Panc1 (cell line): ENCODE results near the gene GABRG3. TPM values are rescaled to one million over a fixed set of nuclear protein-coding genes. Genes with fewer than 3 reads are reported as not detected.

Experiments used
- ATAC-seq: fragments of 200-7000 bp; cut with Tn5 transposase; 2 replicates; pipeline ENCODE4 v1.9.1; 2020; ENCODE audit warnings: mild to moderate bottlenecking, moderate library complexity
- BruUV-seq: library from RNA; stranded (reverse); fragments of 400-500 nt; replicated peaks from 2 replicates; lab custom pipeline; 2021; lab: Mats Ljungman, UMichigan
- CTCF ChIA-PET: fragments of 300-600 bp; sonication (Branson Sonifier 250); formaldehyde crosslinking; loops from one replicate; lab custom pipeline; 2022; ENCODE audit warnings: antibody characterized with exemption; lab: Charles Lee
- POLR2A ChIA-PET: fragments of 300-600 bp; sonication (Branson Sonifier 250); formaldehyde crosslinking; loops from one replicate; lab custom pipeline; 2022; ENCODE audit warnings: antibody characterized with exemption; lab: Charles Lee
- DNase-seq: peaks from one replicate; pipeline ENCODE4 v3.0.0-alpha.2; 2010; ENCODE audit warnings: low read depth, low spot score
- H3K27ac ChIP-seq: 2 replicates; pipeline ENCODE4 v1.5.1; 2011; ENCODE audit warnings: mild to moderate bottlenecking, low read length, inconsistent platforms
- H3K27me3 ChIP-seq: fragments of 200-500 bp; sonication (Bioruptor generic); 2 replicates; pipeline ENCODE4 v1.6.0; 2014; ENCODE audit warnings: low read length, inconsistent platforms; ENCODE audit not compliant: control insufficient read depth, insufficient read depth
- H3K36me3 ChIP-seq: fragments of 200-500 bp; sonication (Bioruptor generic); 2 replicates; pipeline ENCODE4 v1.5.1; 2014; ENCODE audit warnings: inconsistent platforms, mild to moderate bottlenecking, low read length, moderate library complexity; ENCODE audit not compliant: control insufficient read depth, insufficient read depth
- H3K4me1 ChIP-seq: 2 replicates; pipeline ENCODE4 v1.5.1; 2011; ENCODE audit warnings: inconsistent platforms, mild to moderate bottlenecking, low read length, moderate library complexity; ENCODE audit not compliant: control insufficient read depth, insufficient read depth
- H3K4me3 ChIP-seq, 2 experiments: 2 replicates each; pipeline ENCODE4 v1.5.1; 2011 to 2012; ENCODE audit warnings: low read depth in 2 of 2, low read length in 2 of 2, mild to moderate bottlenecking in 2 of 2, inconsistent platforms in 1 of 2, moderate library complexity in 1 of 2
- H3K9me3 ChIP-seq: fragments of 200-500 bp; sonication (Bioruptor generic); 2 replicates; pipeline ENCODE4 v1.5.1; 2014; ENCODE audit warnings: low read depth, mild to moderate bottlenecking, inconsistent platforms, low read length, moderate library complexity; ENCODE audit not compliant: control insufficient read depth, insufficient read depth
- CTCF ChIP-seq: fragments of 450-650 bp; IDR thresholded peaks from 2 replicates; pipeline ENCODE4 v1.5.1; 2017; ENCODE audit warnings: mild to moderate bottlenecking
- POLR2AphosphoS5 ChIP-seq: IDR thresholded peaks from 2 replicates; pipeline ENCODE4 v1.6.1; 2012; ENCODE audit warnings: mild to moderate bottlenecking, low read depth, low read length, moderate library complexity
- REST ChIP-seq, 2 experiments: IDR thresholded peaks; 2 replicates each; pipeline ENCODE4 v1.6.1; 2011 to 2012; ENCODE audit warnings: low read depth in 2 of 2, control low read depth in 1 of 2, low read length in 1 of 2, mild to moderate bottlenecking in 1 of 2, moderate library complexity in 1 of 2; ENCODE audit not compliant: insufficient read depth in 1 of 2
- SIN3A ChIP-seq: IDR thresholded peaks from 2 replicates; pipeline ENCODE4 v1.6.1; 2012; ENCODE audit warnings: low read depth, mild to moderate bottlenecking, low read length, moderate library complexity, borderline replicate concordance; ENCODE audit not compliant: insufficient read depth
- TCF7L2 ChIP-seq: IDR thresholded peaks from 2 replicates; pipeline ENCODE4 v1.6.1; 2011; ENCODE audit warnings: mild to moderate bottlenecking, low read depth, low read length, inconsistent platforms
- in situ Hi-C: cut with HindIII; loops from 2 replicates; pipeline ENCODE4 v1.10.0; 2016; ENCODE audit warnings: low sequenced_read_pairs, low pct_unique_long_range_greater_than_20kb
- intact Hi-C: fragments of 100-400 bp; cut with micrococcal nuclease; formaldehyde crosslinking; loops from one replicate; pipeline ENCODE4 v1.10.0; 2022; ENCODE audit not compliant: unreplicated experiment
- total RNA-seq: library from RNA; stranded (reverse); gene quantifications from one replicate; pipeline ENCODE4 v1.2.1, GENCODE V29; 2021; ENCODE audit not compliant: unreplicated experiment

The GABRG3 gene
- total RNA-seq, 1 experiment from 2014 or later = not detected

GRCh38 chr15:27527490-27528067 lies 556.6 kb downstream of the GABRG3 start:
- ATAC-seq = no peak
- no peak overlapping the region for H3K27ac ChIP-seq
- TF ChIP-seq REST (IDR thresholded peaks at IDR 0.05; ENCODE audit: insufficient read depth in 1 of 2, low read depth in 2 of 2, low read length in 1 of 2) (no peak), CTCF (peak; percentile 19; the same call in 1 of the 2 replicates)
- peaks cover 14% of the 10 kb centered on the region for H3K9me3 ChIP-seq
- in situ Hi-C loops (no loop called here), intact Hi-C loops (no loop called here)
- BruUV-seq = no TSS peak
- H3K36me3 ChIP-seq = no peaks in the 10 kb centered on the region
- ChIA-PET POLR2A (no interaction called here), CTCF (no interaction called here)
- H3K4me3 ChIP-seq = no peak overlapping the region
- H3K4me1 ChIP-seq = no peaks in the 10 kb centered on the region
- H3K27me3 ChIP-seq = no peaks in the 10 kb centered on the region
- DNase-seq = no peak

DNA sequence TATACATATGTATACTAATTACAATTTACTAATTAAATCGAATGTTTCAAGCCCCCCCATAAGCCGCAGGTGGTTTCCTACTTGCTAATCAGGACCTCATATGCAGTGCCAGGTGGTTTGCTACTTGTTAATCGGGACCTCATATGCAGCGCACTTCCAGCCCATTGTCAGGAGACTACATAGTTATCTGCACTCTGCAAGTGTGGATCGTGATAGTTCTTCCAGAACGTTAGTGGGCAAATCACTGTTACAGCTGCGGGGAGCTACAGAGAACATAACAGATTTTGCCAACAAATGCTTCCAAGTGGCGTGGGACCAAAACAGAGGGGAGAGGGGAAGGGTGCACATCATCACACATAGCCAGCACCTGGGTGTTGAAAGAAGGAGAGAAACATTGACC lies 558.4 kb downstream of the GABRG3 start:
- H3K4me3 ChIP-seq = no peak overlapping the region
- BruUV-seq = no TSS peak
- CTCF ChIA-PET = no interaction called here
- intact Hi-C loops = no loop called here
- H3K4me1 ChIP-seq = no peaks in the 10 kb centered on the region
- peaks cover 6% of the 10 kb centered on the region; the same call in 1 of the 2 replicates for H3K9me3 ChIP-seq
- H3K36me3 ChIP-seq = no peaks in the 10 kb centered on the region
- in situ Hi-C loops = no loop called here
- POLR2A ChIA-PET = no interaction called here
- H3K27ac ChIP-seq = no peak overlapping the region
- ATAC-seq (no peak), DNase-seq (no peak)
- TF ChIP-seq CTCF (no peak), TCF7L2 (no peak), POLR2AphosphoS5 (no peak), REST (IDR thresholded peaks at IDR 0.05; ENCODE audit: insufficient read depth in 1 of 2, low read depth in 2 of 2, low read length in 1 of 2) (no peak), SIN3A (no peak)
- no peaks in the 10 kb centered on the region for H3K27me3 ChIP-seq
